Spinal cord (tissue), 10 donors: ENCODE results near the gene ATP7A. TPM values are rescaled to one million over a fixed set of nuclear protein-coding genes. Genes with fewer than 3 reads are reported as not detected.
"Not testable (repeated sequence)": the region's sequence is repeated elsewhere in the genome, so short reads cannot be mapped to it uniquely, and the experiment has no call there.

Experiments used
- DNase-seq, 6 donors: peaks; one replicate each; pipeline versions ENCODE4 v3.0.0 to v3.0.0-alpha.2; 2013 to 2015; ENCODE audit warnings: low spot score in 6 of 6, low read depth in 4 of 6
- H3K27ac ChIP-seq: one replicate; pipeline ENCODE4 v1.5.1; 2013; ENCODE audit warnings: low read depth, low read length, control low read depth
- H3K27me3 ChIP-seq: one replicate; pipeline ENCODE4 v1.6.1; 2013; ENCODE audit warnings: low read length; ENCODE audit not compliant: control insufficient read depth, insufficient read depth
- H3K36me3 ChIP-seq: one replicate; pipeline ENCODE4 v1.6.1; 2013; ENCODE audit warnings: low read length; ENCODE audit not compliant: control insufficient read depth, insufficient read depth
- H3K4me1 ChIP-seq: one replicate; pipeline ENCODE4 v1.6.1; 2013; ENCODE audit warnings: low read length; ENCODE audit not compliant: control insufficient read depth, insufficient read depth
- H3K4me3 ChIP-seq: one replicate; pipeline ENCODE4 v1.5.1; 2013; ENCODE audit warnings: low read depth, low read length, control low read depth
- H3K9me3 ChIP-seq: one replicate; pipeline ENCODE4 v1.6.1; 2013; ENCODE audit warnings: low read length; ENCODE audit not compliant: control insufficient read depth, insufficient read depth
- WGBS: methylation state at CpG from one replicate; pipeline ENCODE4 v1.1.5; 2013; ENCODE audit warnings: missing lambda C conversion rate; ENCODE audit not compliant: insufficient coverage; 5-methylcytosine and 5-hydroxymethylcytosine counted together
- polyA plus RNA-seq, 2 donors: library from polyadenylated mRNA; unstranded; fragments of 120-200 nt; gene quantifications; one replicate each; pipeline ENCODE4 v1.2.1, GENCODE V29; 2013; ENCODE audit not compliant: insufficient read length in 2 of 2
- total RNA-seq, 2 donors: library from RNA; depleted of rRNA in 1 of 2; stranded (reverse); fragments of 120-200 nt in 1 of 2; fragments of >200 nt in 1 of 2; gene quantifications; one replicate each; pipeline versions ENCODE4 v1.2.3 to v1.2.4, GENCODE V29; 2013 to 2014
- donor health status: healthy.

The ATP7A gene
- total and polyA plus RNA-seq, 4 donors: 7.2 to 19.8 (median 12.6) TPM

- no peak overlapping the region for H3K4me3 ChIP-seq
- H3K9me3 ChIP-seq: no peaks in the 10 kb centered on the region
- WGBS: 93% methylated on average over 2 of the region's 3 CpGs
- no peaks in the 10 kb centered on the region for H3K27me3 ChIP-seq
- H3K36me3 ChIP-seq: peaks cover 2% of the 10 kb centered on the region
- H3K27ac ChIP-seq: no peak overlapping the region
- H3K4me1 ChIP-seq: no peaks in the 10 kb centered on the region
- no peak for DNase-seq
Observed at GRCh38 chrX:77937291-77937690, 26.8 kb downstream of the ATP7A start.

GRCh38 chrX:77938083-77938680 lies 27.7 kb downstream of the ATP7A start:
- no peak overlapping the region for H3K27ac ChIP-seq
- H3K9me3 ChIP-seq: no peaks in the 10 kb centered on the region
- WGBS: no CpG with 5 or more reads among the region's 4 CpGs
- no peaks in the 10 kb centered on the region for H3K27me3 ChIP-seq
- no peak overlapping the region for H3K4me3 ChIP-seq
- DNase-seq: no peak
- H3K4me1 ChIP-seq: no peaks in the 10 kb centered on the region
- no peaks in the 10 kb centered on the region for H3K36me3 ChIP-seq

GRCh38 chrX:77945031-77945430 lies 34.5 kb downstream of the ATP7A start:
- H3K27ac ChIP-seq, H3K27me3 ChIP-seq, H3K4me1 ChIP-seq, H3K9me3 ChIP-seq, H3K4me3 ChIP-seq, DNase-seq, H3K36me3 ChIP-seq: not testable (repeated sequence)
- WGBS: 100% methylated on average over 3 of the region's 6 CpGs

GRCh38 chrX:77945910-77946545 lies 35.5 kb downstream of the ATP7A start:
- no peak for DNase-seq
- Histone ChIP-seq H3K4me1 (no peaks in the 10 kb centered on the region), H3K36me3 (no peaks in the 10 kb centered on the region), H3K4me3 (no peak overlapping the region), H3K27ac (no peak overlapping the region), H3K9me3 (no peaks in the 10 kb centered on the region), H3K27me3 (no peaks in the 10 kb centered on the region)
- WGBS: 75% methylated on average over 6 of the region's 7 CpGs

- DNase-seq: no peak
- WGBS: no CpG with 5 or more reads among the region's 2 CpGs
- no peak overlapping the region for H3K27ac ChIP-seq
- H3K9me3 ChIP-seq: no peaks in the 10 kb centered on the region
- no peaks in the 10 kb centered on the region for H3K36me3 ChIP-seq
- no peaks in the 10 kb centered on the region for H3K4me1 ChIP-seq
- H3K27me3 ChIP-seq: no peaks in the 10 kb centered on the region
- H3K4me3 ChIP-seq: no peak overlapping the region
Observed at GRCh38 chrX:77946571-77946970, 36.1 kb downstream of the ATP7A start.

GRCh38 chrX:77949840-77950239 lies 39.3 kb downstream of the ATP7A start:
- no peaks in the 10 kb centered on the region for H3K36me3 ChIP-seq
- no peaks in the 10 kb centered on the region for H3K27me3 ChIP-seq
- no CpG with 5 or more reads among the region's 2 CpGs for WGBS
- H3K27ac ChIP-seq: no peak overlapping the region
- H3K4me1 ChIP-seq: no peaks in the 10 kb centered on the region
- no peaks in the 10 kb centered on the region for H3K9me3 ChIP-seq
- no peak for DNase-seq
- no peak overlapping the region for H3K4me3 ChIP-seq

- Histone ChIP-seq H3K36me3 (no peaks in the 10 kb centered on the region), H3K27ac (no peak overlapping the region), H3K4me1 (no peaks in the 10 kb centered on the region), H3K27me3 (no peaks in the 10 kb centered on the region), H3K9me3 (no peaks in the 10 kb centered on the region), H3K4me3 (no peak overlapping the region)
- no peak for DNase-seq
- WGBS: no CpG with 5 or more reads among the region's 1 CpG
Observed at GRCh38 chrX:77952173-77952572, 41.7 kb downstream of the ATP7A start.

- H3K4me1 ChIP-seq: no peaks in the 10 kb centered on the region
- no peaks in the 10 kb centered on the region for H3K36me3 ChIP-seq
- WGBS: no CpG with 5 or more reads among the region's 1 CpG
- H3K4me3 ChIP-seq: no peak overlapping the region
- H3K27ac ChIP-seq: no peak overlapping the region
- DNase-seq: no peak
- no peaks in the 10 kb centered on the region for H3K27me3 ChIP-seq
- H3K9me3 ChIP-seq: no peaks in the 10 kb centered on the region
Observed at GRCh38 chrX:77953302-77953701, 42.8 kb downstream of the ATP7A start.

GRCh38 chrX:77953708-77954107 lies 43.2 kb downstream of the ATP7A start:
- H3K9me3 ChIP-seq: no peaks in the 10 kb centered on the region
- H3K27me3 ChIP-seq: no peaks in the 10 kb centered on the region
- DNase-seq: no peak
- H3K4me3 ChIP-seq: no peak overlapping the region
- H3K4me1 ChIP-seq: no peaks in the 10 kb centered on the region
- no CpG with 5 or more reads among the region's 1 CpG for WGBS
- no peak overlapping the region for H3K27ac ChIP-seq
- H3K36me3 ChIP-seq: no peaks in the 10 kb centered on the region

- Histone ChIP-seq H3K27ac (no peak overlapping the region), H3K9me3 (peaks cover 1% of the 10 kb centered on the region), H3K27me3 (no peaks in the 10 kb centered on the region), H3K36me3 (no peaks in the 10 kb centered on the region), H3K4me3 (no peak overlapping the region), H3K4me1 (no peaks in the 10 kb centered on the region)
- no peak for DNase-seq
- no CpG with 5 or more reads among the region's 1 CpG for WGBS
Observed at GRCh38 chrX:77960567-77960966, 50.1 kb downstream of the ATP7A start.
